GM19395 (cell line): ENCODE results near the gene SLC22A13.
"Not testable (repeated sequence)": the region's sequence is repeated elsewhere in the genome, so short reads cannot be mapped to it uniquely, and the experiment has no call there.

Source experiments
- ATAC-seq: cut with Tn5 transposase; IDR thresholded peaks from one replicate; pipeline ENCODE4 v1.9.1; 2021; ENCODE audit warnings: mild to moderate bottlenecking, moderate library complexity; ENCODE audit not compliant: unreplicated experiment

Gene SLC22A13

GRCh38 chr3:38265604-38266307, at the start of gene SLC22A13:
Gene SLC22A13 (plus strand): TSS chr3:38265812. CDS start chr3:38265861, 49 bp downstream.
- ATAC-seq, result no peak

- ATAC-seq, result no peak
These were observed 45.9 kb upstream of the SLC22A13 start for GRCh38 chr3:38219609-38220197.

GRCh38 chr3:38221005-38221404, 44.6 kb upstream of the SLC22A13 start:
- no peak for ATAC-seq

GRCh38 chr3:38222032-38222634, 43.5 kb upstream of the SLC22A13 start:
- no peak for ATAC-seq

GRCh38 chr3:38224357-38224756, 41.3 kb upstream of the SLC22A13 start:
- no peak for ATAC-seq

GRCh38 chr3:38226273-38226672, 39.3 kb upstream of the SLC22A13 start:
- no peak for ATAC-seq

GRCh38 chr3:38227989-38228388, 37.6 kb upstream of the SLC22A13 start:
- no peak for ATAC-seq

GRCh38 chr3:38229036-38229435, 36.6 kb upstream of the SLC22A13 start:
- no peak for ATAC-seq

GRCh38 chr3:38232701-38233100, 32.9 kb upstream of the SLC22A13 start:
- ATAC-seq, result no peak

GRCh38 chr3:38235466-38235865, 30.1 kb upstream of the SLC22A13 start:
- no peak for ATAC-seq

GRCh38 chr3:38238416-38239008, 27.1 kb upstream of the SLC22A13 start:
- ATAC-seq, result no peak

- ATAC-seq, result not testable (repeated sequence)
These were observed 22.8 kb upstream of the SLC22A13 start for GRCh38 chr3:38242812-38243211.

GRCh38 chr3:38245930-38246329, 19.7 kb upstream of the SLC22A13 start:
- no peak for ATAC-seq

- ATAC-seq, result no peak
These were observed 18.1 kb upstream of the SLC22A13 start for GRCh38 chr3:38247366-38248035.

- ATAC-seq, result no peak
These were observed 15.4 kb upstream of the SLC22A13 start for GRCh38 chr3:38250198-38250597.

GRCh38 chr3:38251197-38251596, 14.4 kb upstream of the SLC22A13 start:
- no peak for ATAC-seq

- ATAC-seq, result no peak
These were observed 11.9 kb upstream of the SLC22A13 start for GRCh38 chr3:38253704-38254103.

GRCh38 chr3:38254872-38255271, 10.7 kb upstream of the SLC22A13 start:
- ATAC-seq, result no peak

- ATAC-seq, result no peak
These were observed 10.0 kb upstream of the SLC22A13 start for GRCh38 chr3:38255627-38256026.

- no peak for ATAC-seq
These were observed 8.0 kb upstream of the SLC22A13 start for GRCh38 chr3:38257583-38257982.

- ATAC-seq, result no peak
These were observed 5.1 kb upstream of the SLC22A13 start for GRCh38 chr3:38260474-38260873.
